WERI-Rb-1 (cell line): ENCODE measurements around the gene B4GALNT3.

Experiments used
- DNase-seq: peaks from one replicate; pipeline ENCODE4 v3.0.0-alpha.2; 2020
- H3K27ac ChIP-seq: fragments of 250-450 bp; sonication (Bioruptor Pico); 2 replicates; pipeline ENCODE4 v1.5.1; 2020; ENCODE audit warnings: mild to moderate bottlenecking, moderate library complexity
- H3K27me3 ChIP-seq: fragments of 250-450 bp; sonication (Bioruptor Pico); 2 replicates; pipeline ENCODE4 v1.5.1; 2021; ENCODE audit warnings: mild to moderate bottlenecking, low read depth, moderate library complexity; ENCODE audit not compliant: insufficient read depth, severe bottlenecking
- H3K36me3 ChIP-seq: fragments of 250-450 bp; sonication (Bioruptor Pico); 2 replicates; pipeline ENCODE4 v1.5.1; 2020; ENCODE audit warnings: mild to moderate bottlenecking, moderate library complexity
- H3K4me3 ChIP-seq: 2 replicates; pipeline ENCODE4 v1.5.1; 2011; ENCODE audit warnings: low read depth, mild to moderate bottlenecking, control low read depth, low read length
- H3K9me3 ChIP-seq: fragments of 250-450 bp; sonication (Bioruptor Pico); 2 replicates; pipeline ENCODE4 v1.5.1; 2021; ENCODE audit warnings: mild to moderate bottlenecking, moderate library complexity; ENCODE audit not compliant: severe bottlenecking
- CTCF ChIP-seq: IDR thresholded peaks from 2 replicates; pipeline ENCODE4 v1.5.1; 2011; ENCODE audit warnings: low read depth, mild to moderate bottlenecking, control low read depth, inconsistent platforms, low read length

Gene B4GALNT3

GRCh38 chr12:524167-524951 lies 64.6 kb downstream of the B4GALNT3 start:
- DNase-seq = no peak
- TF ChIP-seq CTCF = no peak
- H3K27ac ChIP-seq = no peak overlapping the region
- H3K36me3 ChIP-seq = no peaks in the 10 kb centered on the region; the same call in 1 of the 2 replicates
- H3K27me3 ChIP-seq = no peaks in the 10 kb centered on the region
- H3K4me3 ChIP-seq = no peak overlapping the region
- peaks cover 8% of the 10 kb centered on the region for H3K9me3 ChIP-seq

- no peak overlapping the region for H3K4me3 ChIP-seq
- no peaks in the 10 kb centered on the region for H3K27me3 ChIP-seq
- DNase-seq = no peak
- no peaks in the 10 kb centered on the region; the same call in 1 of the 2 replicates for H3K36me3 ChIP-seq
- TF ChIP-seq CTCF = no peak
- peaks cover 12% of the 10 kb centered on the region for H3K9me3 ChIP-seq
- no peak overlapping the region for H3K27ac ChIP-seq
These were observed 66.3 kb downstream of the B4GALNT3 start for GRCh38 chr12:526089-526488.

- no peaks in the 10 kb centered on the region; the same call in 1 of the 2 replicates for H3K36me3 ChIP-seq
- peak overlapping the region; percentile 9 for H3K27ac ChIP-seq
- no peaks in the 10 kb centered on the region for H3K27me3 ChIP-seq
- H3K4me3 ChIP-seq = no peak overlapping the region
- peaks cover 16% of the 10 kb centered on the region for H3K9me3 ChIP-seq
- TF ChIP-seq CTCF = no peak
- DNase-seq = peak; percentile 67
These were observed 67.5 kb downstream of the B4GALNT3 start for GRCh38 chr12:527241-527640.

GRCh38 chr12:527729-528128 lies 68.0 kb downstream of the B4GALNT3 start:
- no peak for TF ChIP-seq CTCF
- no peak for DNase-seq
- Histone ChIP-seq H3K27me3 (no peaks in the 10 kb centered on the region), H3K27ac (no peak overlapping the region; the same call in 1 of the 2 replicates), H3K36me3 (no peaks in the 10 kb centered on the region; the same call in 1 of the 2 replicates), H3K4me3 (no peak overlapping the region), H3K9me3 (peaks cover 19% of the 10 kb centered on the region)

- H3K27ac ChIP-seq = peak overlapping the region; percentile 75
- peaks cover 19% of the 10 kb centered on the region for H3K9me3 ChIP-seq
- no peak overlapping the region for H3K4me3 ChIP-seq
- no peak for TF ChIP-seq CTCF
- no peaks in the 10 kb centered on the region for H3K27me3 ChIP-seq
- H3K36me3 ChIP-seq = no peaks in the 10 kb centered on the region; the same call in 1 of the 2 replicates
- peak; percentile 39 for DNase-seq
These were observed 70.6 kb downstream of the B4GALNT3 start for GRCh38 chr12:530308-530707.
